Measurements from ENCODE around the gene BRF1. TPM values are rescaled to one million over a fixed set of nuclear protein-coding genes. Genes with fewer than 3 reads are reported as not detected.

BRF1 gene
- total RNA-seq, 1 experiment from 2014 or later = 26.4 TPM

- Mint-ChIP-seq H3K4me3 (no peak overlapping the region), H3K36me3 (peaks cover 6% of the 10 kb centered on the region; the same call in 1 of the 2 replicates), H3K27ac (peak overlapping the region; percentile 57), H3K9me3 (no peaks in the 10 kb centered on the region), H3K4me1 (peaks cover 5% of the 10 kb centered on the region), H3K27me3 (ENCODE audit: low read depth) (no peaks in the 10 kb centered on the region; the same call in 1 of the 2 replicates)
- CTCF ChIA-PET = interaction anchor here (1.7 to 3.6 kb wide), 4 partner anchors 40 to 105 kb away, joined by 5 to 11 read pairs (median 10); partner anchors contain the start of gene JAG2
- ATAC-seq (no peak), DNase-seq (ENCODE audit: low spot score) (no peak)
- TF ChIP-seq TEAD1 (CRISPR knock-in tag; IDR thresholded peaks at IDR 0.05) = no peak
- TF ChIP-seq PRRX2 (CRISPR knock-in tag; IDR thresholded peaks at IDR 0.05) = no peak
- no peak for TF ChIP-seq GRHL2 (CRISPR knock-in tag; IDR thresholded peaks at IDR 0.05; ENCODE audit: insufficient replicate concordance, severe bottlenecking)
- no peak for TF ChIP-seq ZNF423 (CRISPR knock-in tag; IDR thresholded peaks at IDR 0.05)
- TF ChIP-seq NR3C1 (CRISPR knock-in tag; conservative IDR thresholded peaks at IDR 0.05; ENCODE audit: low read depth) = no peak
- no peak for TF ChIP-seq PREB (CRISPR knock-in tag; IDR thresholded peaks at IDR 0.05; ENCODE audit: borderline replicate concordance)
- TF ChIP-seq E2F4 (CRISPR knock-in tag; IDR thresholded peaks at IDR 0.05; ENCODE audit: borderline replicate concordance, low read depth) = no peak
- no peak for TF ChIP-seq ZNF121 (CRISPR knock-in tag; IDR thresholded peaks at IDR 0.05)
- TF ChIP-seq ZNF396 (CRISPR knock-in tag; IDR thresholded peaks at IDR 0.05; ENCODE audit: borderline replicate concordance) = no peak
- no peak for TF ChIP-seq GABPB1 (CRISPR knock-in tag; IDR thresholded peaks at IDR 0.05)
- no peak for TF ChIP-seq ZNF317 (CRISPR knock-in tag; IDR thresholded peaks at IDR 0.05; ENCODE audit: borderline replicate concordance, low read depth)
- POLR2A ChIA-PET = no interaction called here
Observed at GRCh38 chr14:105247026-105247425, 53.8 kb downstream of the BRF1 start.

GRCh38 chr14:105244334-105244733, 56.5 kb downstream of the BRF1 start:
- Mint-ChIP-seq H3K4me3 (no peak overlapping the region), H3K4me1 (peaks cover 5% of the 10 kb centered on the region), H3K36me3 (peaks cover 3% of the 10 kb centered on the region; the same call in 1 of the 2 replicates), H3K27ac (no peak overlapping the region), H3K9me3 (no peaks in the 10 kb centered on the region), H3K27me3 (ENCODE audit: low read depth) (no peaks in the 10 kb centered on the region; the same call in 1 of the 2 replicates)
- ChIA-PET POLR2A (no interaction called here), CTCF (no interaction called here)
- DNase-seq (ENCODE audit: low spot score) (no peak), ATAC-seq (no peak)
- TF ChIP-seq ZNF532 (CRISPR knock-in tag; IDR thresholded peaks at IDR 0.05; ENCODE audit: borderline replicate concordance) (no peak), ZBTB21 (CRISPR knock-in tag; IDR thresholded peaks at IDR 0.05; ENCODE audit: borderline replicate concordance) (no peak), CREB1 (CRISPR knock-in tag; IDR thresholded peaks at IDR 0.05) (no peak), E2F1 (CRISPR knock-in tag; IDR thresholded peaks at IDR 0.05) (no peak), CDX4 (CRISPR knock-in tag; IDR thresholded peaks at IDR 0.05; ENCODE audit: borderline replicate concordance) (no peak), MXD4 (CRISPR knock-in tag; IDR thresholded peaks at IDR 0.05; ENCODE audit: borderline replicate concordance) (no peak), GTF2I (CRISPR knock-in tag; conservative IDR thresholded peaks at IDR 0.05) (no peak), SMAD3 (CRISPR knock-in tag; IDR thresholded peaks at IDR 0.05; ENCODE audit: borderline replicate concordance) (no peak), RELA (CRISPR knock-in tag; IDR thresholded peaks at IDR 0.05; ENCODE audit: borderline replicate concordance) (no peak), ATF6 (CRISPR knock-in tag; IDR thresholded peaks at IDR 0.05) (no peak), ZNF671 (CRISPR knock-in tag; IDR thresholded peaks at IDR 0.05) (no peak), NFATC4 (CRISPR knock-in tag; IDR thresholded peaks at IDR 0.05) (no peak), SOX15 (CRISPR knock-in tag; IDR thresholded peaks at IDR 0.05) (no peak), EMX1 (CRISPR knock-in tag; IDR thresholded peaks at IDR 0.05) (no peak), ZNF219 (CRISPR knock-in tag; IDR thresholded peaks at IDR 0.05; ENCODE audit: borderline replicate concordance) (no peak)

All from WTC11 (cell line).